IMR-90 (cell line): ENCODE data around the gene SPEG. TPM values are rescaled to one million over a fixed set of nuclear protein-coding genes. Genes with fewer than 3 reads are reported as not detected.
A peak's percentile ranks its signal among the peaks of the same experiment; 100 is the strongest.

Source experiments
- ATAC-seq: fragments of 200-7000 bp; cut with Tn5 transposase; 2 replicates; pipeline ENCODE4 v1.9.1; 2020; ENCODE audit warnings: low read depth, mild to moderate bottlenecking, moderate library complexity
- BruUV-seq: library from RNA; stranded (reverse); fragments of 400-500 nt; replicated peaks from 2 replicates; lab custom pipeline; 2021; lab: Mats Ljungman, UMichigan
- CTCF ChIA-PET: fragments of 300-600 bp; formaldehyde crosslinking; extraction: SDS; loops from one replicate; lab custom pipeline; 2021; ENCODE audit warnings: antibody characterized with exemption; lab: Yijun Ruan, JAX
- POLR2A ChIA-PET: fragments of 300-600 bp; sonication (Branson Sonifier 250); formaldehyde crosslinking; loops from one replicate; lab custom pipeline; 2022; ENCODE audit warnings: antibody characterized with exemption; ENCODE audit not compliant: unreplicated experiment; lab: Charles Lee
- DNase-seq: peaks from one replicate; pipeline ENCODE4 v3.0.0; 2013
- H2AFZ ChIP-seq: replicated peaks from 2 replicates; pipeline ENCODE3; 2013; ENCODE audit warnings: low read length, mild to moderate bottlenecking; ENCODE audit not compliant: poor library complexity
- H2AK5ac ChIP-seq: 2 replicates; pipeline ENCODE4 v1.6.1; 2013; ENCODE audit warnings: low read depth, low read length, inconsistent platforms
- H2AK9ac ChIP-seq: replicated peaks from 2 replicates; pipeline ENCODE3; 2013; ENCODE audit warnings: mild to moderate bottlenecking, low read depth, low read length, moderate library complexity; ENCODE audit not compliant: poor library complexity
- H2BK120ac ChIP-seq: 2 replicates; pipeline ENCODE4 v1.6.1; 2013; ENCODE audit warnings: low read depth, low read length, inconsistent platforms
- H2BK15ac ChIP-seq: 3 replicates; pipeline ENCODE4 v1.6.1; 2013; ENCODE audit warnings: low read depth, low read length, inconsistent platforms
- H2BK20ac ChIP-seq: 2 replicates; pipeline ENCODE4 v1.6.1; 2013; ENCODE audit warnings: low read depth, mild to moderate bottlenecking, inconsistent platforms, low read length, moderate library complexity
- H2BK5ac ChIP-seq: 2 replicates; pipeline ENCODE4 v1.6.1; 2013; ENCODE audit warnings: mild to moderate bottlenecking, low read depth, low read length, inconsistent platforms; ENCODE audit not compliant: poor library complexity, severe bottlenecking
- H3K14ac ChIP-seq: replicated peaks from 2 replicates; pipeline ENCODE4 v1.6.1; 2013; ENCODE audit warnings: low read depth, low read length, inconsistent platforms
- H3K18ac ChIP-seq: 2 replicates; pipeline ENCODE4 v1.6.1; 2013; ENCODE audit warnings: low read depth, low read length, control low read depth
- H3K23ac ChIP-seq: 2 replicates; pipeline ENCODE4 v1.6.1; 2013; ENCODE audit warnings: low read depth, low read length, inconsistent platforms
- H3K27ac ChIP-seq: 2 replicates; pipeline ENCODE4 v1.5.1; 2013; ENCODE audit warnings: mild to moderate bottlenecking, control low read depth, low read length; ENCODE audit not compliant: insufficient read depth
- H3K27me3 ChIP-seq: 2 replicates; pipeline ENCODE4 v1.6.1; 2013; ENCODE audit warnings: low read length; ENCODE audit not compliant: control insufficient read depth, insufficient read depth
- H3K36me3 ChIP-seq: 2 replicates; pipeline ENCODE4 v1.6.1; 2013; ENCODE audit warnings: low read length, mixed read lengths; ENCODE audit not compliant: control insufficient read depth, insufficient read depth
- H3K4ac ChIP-seq: 2 replicates; pipeline ENCODE4 v1.6.1; 2013; ENCODE audit warnings: low read depth, low read length, inconsistent platforms
- H3K4me1 ChIP-seq: 2 replicates; pipeline ENCODE4 v1.6.1; 2013; ENCODE audit warnings: low read length, mixed read lengths; ENCODE audit not compliant: control insufficient read depth, insufficient read depth
- H3K4me2 ChIP-seq: 2 replicates; pipeline ENCODE4 v1.6.1; 2013; ENCODE audit warnings: low read depth, mild to moderate bottlenecking, control low read depth, low read length, moderate library complexity
- H3K4me3 ChIP-seq: 2 replicates; pipeline ENCODE4 v1.5.1; 2013; ENCODE audit warnings: low read depth, mild to moderate bottlenecking, control low read depth, low read length, moderate library complexity; ENCODE audit not compliant: insufficient read depth
- H3K56ac ChIP-seq: 2 replicates; pipeline ENCODE4 v1.6.1; 2013; ENCODE audit warnings: low read length, inconsistent platforms; ENCODE audit not compliant: insufficient read depth; ENCODE audit errors: extremely low read depth
- H3K79me1 ChIP-seq, 2 experiments: 2 replicates each; pipeline ENCODE4 v1.6.1; 2013; ENCODE audit warnings: low read length in 2 of 2, inconsistent platforms in 1 of 2, low read depth in 1 of 2
- H3K9ac ChIP-seq: 2 replicates; pipeline ENCODE4 v1.6.1; 2013; ENCODE audit warnings: low read depth, low read length, control low read depth
- H3K9me1 ChIP-seq: 2 replicates; pipeline ENCODE4 v1.6.1; 2013; ENCODE audit warnings: low read length, inconsistent platforms; ENCODE audit not compliant: insufficient read depth
- H3K9me3 ChIP-seq: 2 replicates; pipeline ENCODE4 v1.6.1; 2013; ENCODE audit warnings: low read length; ENCODE audit not compliant: control insufficient read depth, insufficient read depth
- H4K20me1 ChIP-seq: 2 replicates; pipeline ENCODE4 v1.6.1; 2013; ENCODE audit warnings: low read length, inconsistent platforms; ENCODE audit not compliant: insufficient read depth
- H4K5ac ChIP-seq: 2 replicates; pipeline ENCODE4 v1.6.1; 2013; ENCODE audit warnings: mild to moderate bottlenecking, low read depth, low read length, control low read depth
- H4K8ac ChIP-seq, 2 experiments: 2 replicates each; pipeline ENCODE4 v1.6.1; 2013; ENCODE audit warnings: low read depth in 2 of 2, low read length in 2 of 2, control low read depth in 1 of 2, inconsistent platforms in 1 of 2
- H4K91ac ChIP-seq: 2 replicates; pipeline ENCODE4 v1.6.1; 2013; ENCODE audit warnings: low read depth, low read length, inconsistent platforms; ENCODE audit not compliant: insufficient read depth
- BHLHE40 ChIP-seq: fragments of 150-350 bp; IDR thresholded peaks from 2 replicates; pipeline ENCODE4 v1.6.1; 2016; ENCODE audit warnings: mild to moderate bottlenecking, low read depth, low read length
- CHD1 ChIP-seq: IDR thresholded peaks from 2 replicates; pipeline ENCODE4 v1.6.1; 2012; ENCODE audit warnings: low read depth, low read length, improper control_type of control experiment
- CTCF ChIP-seq: conservative IDR thresholded peaks from 2 replicates; pipeline ENCODE4 v1.5.1; 2012; ENCODE audit warnings: mild to moderate bottlenecking, low read depth, low read length, improper control_type of control experiment
- ELK1 ChIP-seq: fragments of 150-350 bp; IDR thresholded peaks from 2 replicates; pipeline ENCODE4 v1.6.1; 2016; ENCODE audit warnings: low read depth, mild to moderate bottlenecking, low read length, moderate library complexity, borderline replicate concordance
- MAFK ChIP-seq: IDR thresholded peaks from 2 replicates; pipeline ENCODE4 v1.6.1; 2012; ENCODE audit warnings: low read depth, low read length, improper control_type of control experiment
- MXI1 ChIP-seq: IDR thresholded peaks from 2 replicates; pipeline ENCODE4 v1.6.1; 2012; ENCODE audit warnings: low read depth, mild to moderate bottlenecking, low read length, moderate library complexity, borderline replicate concordance
- NFE2L2 ChIP-seq: fragments of 150-350 bp; IDR thresholded peaks from 2 replicates; pipeline ENCODE4 v1.6.1; 2016; ENCODE audit warnings: low read depth, mild to moderate bottlenecking, low read length
- RAD21 ChIP-seq: IDR thresholded peaks from 2 replicates; pipeline ENCODE4 v1.6.1; 2012; ENCODE audit warnings: low read length, improper control_type of control experiment
- SMC3 ChIP-seq: fragments of 150-350 bp; IDR thresholded peaks from 2 replicates; pipeline ENCODE4 v1.6.1; 2016; ENCODE audit warnings: low read depth, mild to moderate bottlenecking, antibody characterized with exemption, low read length, moderate library complexity
- USF2 ChIP-seq: fragments of 150-350 bp; IDR thresholded peaks from 2 replicates; pipeline ENCODE4 v1.6.1; 2017; ENCODE audit warnings: mild to moderate bottlenecking, antibody characterized with exemption, low read length, low read depth
- WGBS, 2 experiments: methylation state at CpG; one replicate each; pipeline versions ENCODE4 v1.1.5 to v1.1.7; 2013; ENCODE audit warnings: missing lambda C conversion rate in 2 of 2; ENCODE audit not compliant: insufficient read length in 1 of 2; ENCODE audit errors: extremely low coverage in 2 of 2; 5-methylcytosine and 5-hydroxymethylcytosine counted together
- dilution Hi-C: fragments of 300-500 bp; cut with HindIII; formaldehyde crosslinking; loops from one replicate; pipeline ENCODE4 v1.14.3; 2018; ENCODE audit warnings: low sequenced_read_pairs; ENCODE audit not compliant: unreplicated experiment
- in situ Hi-C: fragments of 300-500 bp; cut with MboI; formaldehyde crosslinking; loops from 3 replicates; pipeline ENCODE4 v1.14.3; 2019; ENCODE audit warnings: low sequenced_read_pairs, inconsistent platforms, mixed read lengths
- intact Hi-C: fragments of 100-400 bp; cut with micrococcal nuclease; formaldehyde crosslinking; loops from 2 replicates; pipeline ENCODE4 v1.10.0; 2022
- polyA plus RNA-seq, 3 experiments: library from polyadenylated mRNA; depleted of rRNA; stranded (reverse); fragments of >200 nt; gene quantifications; 2 replicates each; pipeline ENCODE4 v1.2.3, GENCODE V29; 2012; ENCODE audit warnings: low replicate concordance in 1 of 3
- total RNA-seq: library from RNA; depleted of rRNA; stranded (reverse); fragments of >200 nt; gene quantifications from 2 replicates; pipeline ENCODE4 v1.2.3, GENCODE V29; 2012

The SPEG gene
- total and polyA plus RNA-seq, 2 of the 4 experiments (the other 2 are of a cell fraction), result 6.8 to 81.6 TPM

GRCh38 chr2:219388121-219388906, 46.3 kb upstream of the SPEG start (continued):
- no peak for TF ChIP-seq USF2
- peak; percentile 30; the same call in 1 of the 2 replicates for TF ChIP-seq RAD21
- TF ChIP-seq NFE2L2, result no peak

GRCh38 chr2:219388907-219389156, 45.8 kb upstream of the SPEG start:
- H4K20me1 ChIP-seq, result no peaks in the 10 kb centered on the region
- peak overlapping the region; percentile 79 for H3K14ac ChIP-seq
- H3K27ac ChIP-seq, result peak overlapping the region; percentile 13; the same call in 1 of the 2 replicates
- H4K5ac ChIP-seq, result peak overlapping the region; percentile 84
- peak overlapping the region; percentile 18 for H3K23ac ChIP-seq
- H3K9ac ChIP-seq, result peak overlapping the region; percentile 75
- no TSS peak for BruUV-seq
- no peak overlapping the region; the same call in 2 of the 3 replicates for H2BK15ac ChIP-seq
- dilution Hi-C loops, result no loop called here
- H3K4ac ChIP-seq, result peak overlapping the region; percentile 82
- H4K8ac ChIP-seq, result peak overlapping the region; percentile 64 to 91; a peak in 3 of 4 replicates
- H3K9me1 ChIP-seq, result peaks cover 14% of the 10 kb centered on the region
- WGBS, 2 experiments, result no CpG with 5 or more reads among the region's 6 CpGs
- peak overlapping the region; percentile 36; the same call in 1 of the 2 replicates for H4K91ac ChIP-seq
- H3K18ac ChIP-seq, result peak overlapping the region; percentile 19; the same call in 1 of the 2 replicates
- no peak overlapping the region; the same call in 1 of the 2 replicates for H2BK20ac ChIP-seq
- H3K4me1 ChIP-seq, result peaks cover 23% of the 10 kb centered on the region
- no peak for ATAC-seq
- H2AK5ac ChIP-seq, result no peak overlapping the region
- peaks cover 21% of the 10 kb centered on the region for H3K36me3 ChIP-seq
- H3K79me1 ChIP-seq, result peaks cover 15 to 22% of the 10 kb centered on the region in 2 experiments
- intact Hi-C loops, result loop anchor here (5.0 kb wide), 1 partner anchor 212 kb away; the partner anchor contains the start of genes CNPPD1 and RETREG2
- H3K4me2 ChIP-seq, result peak overlapping the region; percentile 73
- peak overlapping the region; percentile 89 for H2AK9ac ChIP-seq
- CTCF ChIA-PET, result interaction anchor here (0.5 to 1.0 kb wide), 5 partner anchors 9 to 171 kb away, joined by 3 to 5 read pairs (median 3); no protein-coding TSS in a partner anchor
- peak overlapping the region; percentile 44 for H2BK120ac ChIP-seq
- no peak for DNase-seq
- H2BK5ac ChIP-seq, result peak overlapping the region; percentile 7
- H3K9me3 ChIP-seq, result no peaks in the 10 kb centered on the region
- peak overlapping the region; percentile 91 for H2AFZ ChIP-seq
- POLR2A ChIA-PET, result no interaction called here
- peaks cover 2% of the 10 kb centered on the region; the same call in 1 of the 2 replicates for H3K27me3 ChIP-seq
- H3K4me3 ChIP-seq, result peak overlapping the region; percentile 25; the same call in 1 of the 2 replicates
- H3K56ac ChIP-seq, result peak overlapping the region; percentile 32; the same call in 1 of the 2 replicates
- in situ Hi-C loops, result no loop called here
- TF ChIP-seq MAFK (no peak), USF2 (no peak), MXI1 (no peak), CTCF (no peak), BHLHE40 (no peak), ELK1 (no peak), CHD1 (no peak), NFE2L2 (no peak), SMC3 (no peak)
